Activated T-cell treated with anti-CD3 and anti-CD28 coated beads, Interleukin-2, amount 50 U/mL, for 4 hours (primary cell): ENCODE results near the gene ZSWIM4. TPM values are rescaled to one million over a fixed set of nuclear protein-coding genes. Genes with fewer than 3 reads are reported as not detected.
A peak's percentile ranks its signal among the peaks of the same experiment; 100 is the strongest.

Experiments
- ATAC-seq, 2 donors: fragments of 200-7000 bp; cut with Tn5 transposase; one replicate each; pipeline ENCODE4 v1.10.0; 2021
- DNase-seq: peaks from one replicate; pipeline ENCODE4 v3.0.0-alpha.2; 2020
- H3K27me3 Mint-ChIP-seq: one replicate; pipeline ENCODE4 v1.8.0; 2021; ENCODE audit warnings: low read depth, mixed read lengths
- H3K36me3 Mint-ChIP-seq: one replicate; pipeline ENCODE4 v1.8.0; 2022; ENCODE audit warnings: mixed read lengths; ENCODE audit not compliant: insufficient read depth
- H3K4me1 Mint-ChIP-seq: one replicate; pipeline ENCODE4 v1.8.0; 2021; ENCODE audit warnings: low read depth, mixed read lengths
- H3K4me3 Mint-ChIP-seq: one replicate; pipeline ENCODE4 v1.8.0; 2021; ENCODE audit warnings: mild to moderate bottlenecking, moderate library complexity, mixed read lengths
- H3K9me3 Mint-ChIP-seq: one replicate; pipeline ENCODE4 v1.8.0; 2021; ENCODE audit warnings: mixed read lengths
- total RNA-seq, 3 donors: library from RNA; stranded (reverse); gene quantifications; one replicate each; pipeline ENCODE4 v1.2.1, GENCODE V29; 2021

Gene ZSWIM4
- total RNA-seq, 3 donors from 2014 or later = 3.2 to 5.0 (median 3.7) TPM

- H3K27me3 Mint-ChIP-seq = peaks cover 17% of the 10 kb centered on the region
- H3K9me3 Mint-ChIP-seq = no peaks in the 10 kb centered on the region
- no peaks in the 10 kb centered on the region for H3K36me3 Mint-ChIP-seq
- peak overlapping the region; percentile 70 for H3K4me3 Mint-ChIP-seq
- DNase-seq (no peak), ATAC-seq (no peak)
- peaks cover 6% of the 10 kb centered on the region for H3K4me1 Mint-ChIP-seq
Measured at GRCh38 chr19:13872339-13872694, 77.1 kb downstream of the ZSWIM4 start.

DNA sequence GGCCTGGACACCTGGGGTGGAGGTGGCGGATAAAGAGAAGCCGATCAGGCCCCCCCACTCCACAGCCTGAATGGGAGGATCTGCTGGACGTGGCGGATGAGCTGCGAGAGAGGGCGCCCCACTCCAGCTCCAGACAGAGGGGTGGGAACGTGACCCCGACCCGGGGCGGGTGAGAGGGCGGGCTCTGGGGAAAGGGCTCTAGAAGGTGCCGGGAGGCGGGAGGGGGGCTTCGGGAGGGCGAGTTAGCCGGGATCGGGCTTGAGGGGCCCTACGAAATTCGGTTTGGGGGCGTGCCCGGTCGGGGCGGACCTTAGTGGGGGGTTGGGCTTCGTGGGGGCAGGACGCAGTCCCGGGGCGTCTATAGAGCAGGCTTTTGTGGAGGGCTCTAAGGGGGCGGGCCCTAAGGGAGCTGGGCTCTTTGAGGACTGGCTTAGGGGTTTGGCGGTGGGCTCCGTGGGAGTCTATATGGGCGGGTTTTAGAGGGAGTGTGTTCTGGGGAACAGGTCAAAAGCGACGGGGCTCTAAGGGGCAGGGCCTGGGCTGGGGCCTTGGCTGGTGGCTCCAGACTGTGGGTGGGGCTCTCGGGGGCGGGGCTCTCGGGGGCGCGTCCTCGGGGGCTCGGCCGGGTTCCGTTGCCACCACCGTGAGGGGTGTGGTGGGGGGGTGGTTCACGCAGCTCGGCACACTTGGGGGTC, 77.6 kb downstream of the ZSWIM4 start:
- ATAC-seq = peak; percentile 88 to 89
- Mint-ChIP-seq H3K36me3 (no peaks in the 10 kb centered on the region), H3K4me1 (peaks cover 6% of the 10 kb centered on the region), H3K4me3 (peak overlapping the region; percentile 70), H3K27me3 (peaks cover 13% of the 10 kb centered on the region), H3K9me3 (no peaks in the 10 kb centered on the region)
- no peak for DNase-seq

DNA sequence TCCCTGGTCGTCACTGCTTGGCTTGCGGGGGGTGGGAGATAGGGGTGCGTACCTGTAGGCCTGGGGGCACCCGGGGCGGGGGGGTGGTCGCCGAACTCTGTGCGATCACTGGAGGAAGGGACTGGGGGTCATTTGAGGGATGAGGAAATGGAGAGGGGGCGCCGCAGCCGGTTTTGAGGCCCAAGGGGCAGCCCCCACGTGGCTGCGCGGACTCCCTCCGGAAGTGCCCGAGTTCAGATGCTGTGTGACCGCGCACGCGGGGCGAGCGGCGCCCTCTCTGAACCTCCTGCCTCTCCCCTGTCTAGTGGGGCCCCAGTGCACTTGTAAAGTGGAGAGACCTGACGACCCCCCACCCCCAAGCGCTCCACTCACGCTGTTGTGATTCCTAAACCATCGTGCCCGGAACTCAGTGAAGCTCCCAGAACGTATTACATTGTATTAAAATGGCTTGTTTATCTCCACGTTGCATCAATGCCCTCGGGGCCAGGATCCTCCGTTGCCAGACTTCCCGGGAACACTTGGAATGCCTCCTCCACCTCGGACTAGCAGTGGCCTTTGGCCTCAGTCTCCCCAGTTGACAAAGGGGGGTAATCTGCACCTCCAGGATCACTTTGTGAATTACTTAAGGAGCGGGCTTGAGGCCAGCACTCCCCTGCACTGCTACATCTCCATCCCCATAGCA, 78.7 kb downstream of the ZSWIM4 start:
- Mint-ChIP-seq H3K4me3 (no peak overlapping the region), H3K27me3 (peaks cover 10% of the 10 kb centered on the region), H3K4me1 (peaks cover 3% of the 10 kb centered on the region), H3K36me3 (no peaks in the 10 kb centered on the region), H3K9me3 (no peaks in the 10 kb centered on the region)
- ATAC-seq (no peak), DNase-seq (no peak)

GRCh38 chr19:13875824-13876223, 80.6 kb downstream of the ZSWIM4 start:
- no peak overlapping the region for H3K4me3 Mint-ChIP-seq
- DNase-seq (no peak), ATAC-seq (no peak)
- no peaks in the 10 kb centered on the region for H3K9me3 Mint-ChIP-seq
- H3K36me3 Mint-ChIP-seq = no peaks in the 10 kb centered on the region
- H3K27me3 Mint-ChIP-seq = peaks cover 8% of the 10 kb centered on the region
- peaks cover 10% of the 10 kb centered on the region for H3K4me1 Mint-ChIP-seq

DNA sequence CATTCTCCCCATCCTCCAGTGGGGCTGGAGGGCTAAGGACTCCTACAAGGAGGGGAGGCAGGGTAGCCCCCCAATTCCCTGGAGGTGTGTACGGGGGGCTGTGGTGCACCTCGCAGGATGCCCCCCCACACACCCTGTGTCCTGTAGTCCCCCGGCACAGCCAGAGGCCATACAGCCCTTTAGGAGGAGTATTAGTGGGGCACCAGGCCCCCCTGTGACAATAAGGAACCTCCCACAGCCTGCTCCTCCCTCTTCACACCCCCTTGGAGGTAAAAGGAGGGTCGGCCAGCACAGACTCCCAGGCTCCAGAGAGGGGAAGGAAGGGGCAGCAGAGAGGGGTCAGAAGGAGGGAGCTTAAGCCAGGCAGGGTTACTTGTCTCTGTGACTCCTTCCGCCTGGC, 81.6 kb downstream of the ZSWIM4 start, which contains the start of gene NANOS3:
Gene NANOS3 (plus strand): TSS at position 301 of the 400 bp plus-strand sequence. CDS start 115 bp downstream, outside the sequence.
- H3K9me3 Mint-ChIP-seq = no peaks in the 10 kb centered on the region
- no peaks in the 10 kb centered on the region for H3K36me3 Mint-ChIP-seq
- H3K27me3 Mint-ChIP-seq = peaks cover 8% of the 10 kb centered on the region
- peaks cover 20% of the 10 kb centered on the region for H3K4me1 Mint-ChIP-seq
- H3K4me3 Mint-ChIP-seq = no peak within 1 kb of the TSS
- no peak for DNase-seq
- ATAC-seq = no peak

DNA sequence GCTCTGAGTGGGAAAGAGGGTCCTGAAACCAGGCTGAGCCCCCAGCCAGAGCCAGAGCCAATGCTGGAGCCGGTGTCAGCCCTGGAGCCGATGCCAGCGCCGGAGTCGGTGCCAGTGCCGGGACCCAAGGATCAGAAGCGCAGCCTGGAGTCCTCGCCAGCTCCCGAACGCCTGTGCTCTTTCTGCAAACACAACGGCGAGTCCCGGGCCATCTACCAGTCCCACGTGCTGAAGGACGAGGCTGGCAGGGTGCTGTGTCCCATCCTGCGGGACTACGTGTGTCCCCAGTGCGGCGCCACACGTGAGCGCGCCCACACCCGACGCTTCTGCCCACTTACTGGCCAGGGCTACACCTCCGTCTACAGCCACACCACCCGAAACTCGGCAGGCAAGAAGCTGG, 82.1 kb downstream of the ZSWIM4 start:
- H3K27me3 Mint-ChIP-seq = peaks cover 8% of the 10 kb centered on the region
- H3K36me3 Mint-ChIP-seq = no peaks in the 10 kb centered on the region
- DNase-seq = no peak
- H3K9me3 Mint-ChIP-seq = no peaks in the 10 kb centered on the region
- H3K4me1 Mint-ChIP-seq = peaks cover 24% of the 10 kb centered on the region
- H3K4me3 Mint-ChIP-seq = no peak overlapping the region
- ATAC-seq = no peak

DNA sequence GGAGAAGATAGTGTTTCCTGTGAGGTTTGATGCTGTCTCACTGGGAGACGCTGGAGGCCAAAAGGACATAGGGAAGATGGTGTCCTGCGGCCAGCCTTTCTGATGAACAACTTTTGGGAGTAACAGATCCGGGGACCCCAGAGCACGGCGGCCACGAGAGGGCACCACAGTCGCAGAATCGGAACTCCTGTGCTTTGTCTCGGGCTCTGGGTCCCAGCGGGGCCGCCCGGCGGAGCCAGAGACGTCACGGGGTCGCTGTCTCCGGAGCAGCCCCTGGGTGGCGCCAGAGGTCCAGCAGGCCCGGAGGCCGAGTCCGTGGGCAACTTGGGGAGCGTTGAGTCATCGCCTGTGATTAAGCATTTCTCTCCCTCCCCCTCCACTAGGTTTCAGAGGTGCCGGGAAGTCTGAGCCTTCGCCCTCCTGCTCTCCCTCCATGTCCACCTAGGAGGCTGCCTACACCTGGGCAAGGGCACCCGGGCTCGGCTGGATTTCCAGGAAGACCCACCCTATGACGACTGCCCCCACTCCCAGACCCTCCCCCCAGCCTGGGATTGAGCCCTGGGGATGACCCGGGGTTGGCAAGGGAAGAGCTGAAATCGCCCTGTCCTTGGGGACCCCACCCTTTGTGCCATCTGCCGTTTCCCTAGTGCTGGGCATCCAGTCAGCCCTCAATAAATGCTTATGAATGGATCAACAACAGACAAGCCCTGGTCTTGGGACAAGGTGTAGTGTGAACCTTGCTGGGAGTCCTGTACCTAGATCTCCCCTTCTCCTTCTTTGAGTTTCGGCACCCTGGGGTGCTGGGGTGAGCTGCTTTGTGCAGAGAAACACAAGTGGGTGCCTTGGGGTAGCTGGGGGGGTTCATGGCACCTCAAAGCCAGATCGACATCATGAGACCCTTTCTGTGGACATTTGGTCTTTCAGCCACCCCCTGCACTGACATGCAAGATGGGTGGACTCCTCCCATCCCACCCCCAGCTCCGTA, 85.1 kb downstream of the ZSWIM4 start:
- no peaks in the 10 kb centered on the region for H3K27me3 Mint-ChIP-seq
- ATAC-seq (peak; percentile 94 to 96), DNase-seq (peak; percentile 99)
- peaks cover 33% of the 10 kb centered on the region for H3K4me1 Mint-ChIP-seq
- H3K4me3 Mint-ChIP-seq = peak overlapping the region; percentile 45
- H3K9me3 Mint-ChIP-seq = no peaks in the 10 kb centered on the region
- H3K36me3 Mint-ChIP-seq = no peaks in the 10 kb centered on the region

DNA sequence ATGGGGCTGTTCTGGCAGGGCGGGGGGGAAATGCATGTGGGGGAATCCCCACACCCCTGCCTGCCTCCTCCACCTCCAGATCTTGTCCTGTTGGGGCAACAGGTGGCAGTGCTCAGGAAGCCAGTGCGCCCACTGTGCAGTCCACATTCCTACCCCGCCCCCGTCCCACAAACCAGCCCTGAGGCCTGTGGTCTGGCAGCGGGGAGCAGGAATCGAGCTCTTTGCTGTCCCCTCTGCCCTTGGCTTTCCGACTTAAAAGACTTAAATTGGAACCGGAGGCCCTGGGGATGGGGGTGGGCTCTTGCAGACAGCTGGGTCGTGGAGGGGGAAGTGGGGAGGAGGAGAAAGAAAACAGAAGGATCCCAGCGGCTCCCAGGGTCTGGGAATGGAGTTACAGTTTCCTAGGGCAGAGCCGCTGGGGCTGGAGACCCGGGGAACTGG, 86.0 kb downstream of the ZSWIM4 start:
- Mint-ChIP-seq H3K27me3 (no peaks in the 10 kb centered on the region), H3K4me1 (peaks cover 36% of the 10 kb centered on the region), H3K36me3 (no peaks in the 10 kb centered on the region), H3K4me3 (peak overlapping the region; percentile 45), H3K9me3 (no peaks in the 10 kb centered on the region)
- no peak for ATAC-seq
- DNase-seq = no peak

Other genes starting within 250 kb of the ZSWIM4 start
- gene MRI1, start 30.9 kb upstream of the ZSWIM4 start, total RNA-seq = 10 to 100 TPM; 27.1 to 48.8 (median 33.7) TPM
- gene C19orf53, start 21.0 kb upstream of the ZSWIM4 start, total RNA-seq = 100 to 1,000 TPM; 158 to 181 (median 167) TPM
- under 1 TPM in 1 of 3 donors, not detected in 2; 0.52 TPM for gene NANOS3, start 81.7 kb downstream of the ZSWIM4 start, total RNA-seq
- 1 to 10 TPM; 7.3 to 9.3 (median 8.9) TPM for gene BRME1, start 110.7 kb downstream of the ZSWIM4 start, total RNA-seq
- gene CC2D1A, start 110.8 kb downstream of the ZSWIM4 start, total RNA-seq = 10 to 100 TPM; 34.1 to 40.2 (median 39.6) TPM
- under 1 TPM in 2 of 3 donors, not detected in 1; 0.08 to 0.30 TPM for gene PODNL1, start 143.0 kb downstream of the ZSWIM4 start, total RNA-seq
- gene DCAF15, start 157.1 kb downstream of the ZSWIM4 start, total RNA-seq = 10 to 100 TPM; 65.2 to 75.4 (median 66.2) TPM
- gene RFX1, start 210.9 kb downstream of the ZSWIM4 start, total RNA-seq = 10 to 100 TPM; 11.3 to 13.8 (median 12.3) TPM
- gene RLN3, start 232.7 kb downstream of the ZSWIM4 start, total RNA-seq = not detected
- gene IL27RA, start 236.3 kb downstream of the ZSWIM4 start, total RNA-seq = 100 to 1,000 TPM in 1 of 3 donors, 10 to 100 TPM in 2; 91.2 to 102 (median 94.0) TPM